Measurements from ENCODE around the gene DPRX. TPM values are rescaled to one million over a fixed set of nuclear protein-coding genes. Genes with fewer than 3 reads are reported as not detected.
"Not testable (repeated sequence)": the region's sequence is repeated elsewhere in the genome, so short reads cannot be mapped to it uniquely, and the experiment has no call there.

DPRX gene
- total RNA-seq, 1 donor from 2014 or later, result not detected

DNA sequence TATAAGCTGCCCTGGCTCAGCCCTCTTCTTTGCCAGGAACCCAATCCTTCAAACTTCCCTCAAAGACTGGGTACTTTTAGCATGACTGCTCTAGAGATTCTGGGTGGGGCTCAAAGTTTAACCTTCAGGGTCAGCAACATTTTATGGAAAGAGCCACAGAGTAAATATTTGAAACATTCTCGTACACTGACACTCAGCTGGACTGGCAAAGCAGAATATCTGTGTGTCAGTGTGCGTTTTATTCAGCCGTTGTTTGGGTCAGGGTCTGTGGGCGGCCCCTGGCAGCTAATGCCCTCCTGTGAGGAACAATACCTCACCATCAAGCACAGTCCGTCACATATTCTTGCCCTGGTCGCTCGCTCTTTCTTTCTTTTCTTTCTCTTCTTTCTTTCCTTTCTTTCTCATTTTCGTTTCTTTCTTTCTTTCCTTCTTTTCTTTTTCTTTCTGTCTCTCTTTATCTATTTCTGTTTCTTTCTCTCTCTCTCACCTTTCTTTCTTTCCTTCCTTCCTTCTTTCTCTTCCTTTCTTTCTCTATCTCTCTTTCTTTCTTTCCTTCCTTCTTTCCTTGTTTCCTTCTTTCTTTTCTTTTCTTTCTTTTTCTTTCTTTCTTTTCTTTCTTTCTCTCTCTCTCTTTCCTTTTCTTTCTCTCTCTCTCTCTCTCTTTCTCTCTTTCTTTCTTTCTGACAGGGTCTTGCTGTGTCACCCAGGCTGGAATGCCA, 10.7 kb downstream of the DPRX start:
- no peak for DNase-seq (ENCODE audit: missing footprints)
- intact Hi-C loops (cut with DNase I), result no loop called here
- no peak for ATAC-seq

DNA sequence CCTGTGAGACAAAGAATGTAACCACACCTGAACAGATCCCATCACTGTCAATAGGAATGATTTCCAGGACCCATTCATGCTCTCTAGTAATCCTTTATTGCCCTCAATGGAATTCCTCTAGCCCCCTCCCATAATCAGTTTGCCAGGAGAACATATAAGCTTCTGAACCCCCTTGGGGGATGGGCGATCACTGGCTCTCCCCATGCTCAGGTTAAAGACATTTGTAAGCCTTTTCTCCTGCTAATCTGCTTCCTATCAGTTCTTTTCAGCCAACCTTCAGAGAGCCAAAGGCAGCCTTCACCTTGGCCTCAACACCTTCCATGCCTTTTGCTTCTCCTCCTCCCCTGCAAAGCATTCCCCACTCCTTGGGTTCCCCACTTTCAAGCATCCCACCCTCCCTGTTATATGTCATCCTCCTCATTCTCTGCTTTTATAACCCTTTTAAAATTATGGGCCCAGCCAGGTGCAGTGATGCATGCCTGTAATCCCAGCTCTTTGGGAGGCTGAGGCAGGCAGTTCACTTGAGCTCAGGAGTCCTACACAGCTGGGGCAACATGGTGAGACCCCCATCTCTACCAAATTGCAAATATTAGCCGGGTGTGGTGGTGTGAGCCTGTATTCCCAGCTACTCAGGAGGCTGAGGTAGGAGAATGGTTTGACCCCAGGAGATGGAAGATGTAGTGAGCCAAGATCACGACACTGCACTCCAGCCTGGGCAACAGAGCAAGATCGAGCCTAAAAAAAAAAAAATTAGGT, 12.4 kb downstream of the DPRX start:
- no peak for ATAC-seq
- intact Hi-C loops (cut with DNase I), result no loop called here
- DNase-seq (ENCODE audit: missing footprints), result no peak

DNA sequence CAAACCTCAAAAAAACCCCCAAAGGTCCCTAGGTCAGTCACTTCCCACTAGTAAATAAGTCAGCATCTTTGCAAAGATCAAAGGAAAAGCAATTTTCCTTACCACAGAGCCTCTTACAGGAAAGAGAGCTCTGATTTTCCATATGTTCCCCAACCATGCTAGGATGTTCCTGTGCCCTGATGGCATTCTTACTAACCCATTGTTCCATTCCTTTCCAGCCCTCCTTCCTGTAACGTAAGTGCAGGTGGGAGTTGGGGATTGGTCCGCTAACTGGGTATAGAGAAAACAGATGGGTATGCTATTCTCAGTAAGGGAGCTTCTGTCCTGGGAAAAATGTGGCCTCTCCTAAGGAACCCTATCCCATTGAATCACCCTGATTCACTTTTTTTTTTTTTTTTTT, 14.3 kb downstream of the DPRX start:
- DNase-seq (ENCODE audit: missing footprints), result no peak
- intact Hi-C loops (cut with DNase I), result no loop called here
- no peak for ATAC-seq

DNA sequence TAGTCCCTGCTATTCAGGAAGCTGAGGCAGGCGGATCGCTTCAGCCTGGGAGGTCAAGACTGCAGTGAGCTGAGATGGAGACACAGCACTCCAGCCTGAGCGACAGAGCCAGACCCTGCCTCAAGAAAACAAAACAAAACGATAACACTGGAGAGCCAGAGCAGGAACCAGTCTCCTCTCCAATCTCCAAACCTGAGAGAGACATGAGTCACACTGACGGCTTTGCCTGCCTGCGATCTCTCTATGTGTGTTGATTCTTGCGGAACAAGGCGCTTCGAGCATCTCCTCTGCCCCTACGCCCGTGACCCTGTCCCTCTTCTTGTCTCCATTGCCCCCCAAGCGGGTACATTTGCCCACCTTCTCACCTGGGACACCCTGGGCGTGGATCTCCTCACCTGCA, 15.6 kb downstream of the DPRX start:
- no peak for ATAC-seq
- intact Hi-C loops (cut with DNase I), result no loop called here
- no peak for DNase-seq (ENCODE audit: missing footprints)

DNA sequence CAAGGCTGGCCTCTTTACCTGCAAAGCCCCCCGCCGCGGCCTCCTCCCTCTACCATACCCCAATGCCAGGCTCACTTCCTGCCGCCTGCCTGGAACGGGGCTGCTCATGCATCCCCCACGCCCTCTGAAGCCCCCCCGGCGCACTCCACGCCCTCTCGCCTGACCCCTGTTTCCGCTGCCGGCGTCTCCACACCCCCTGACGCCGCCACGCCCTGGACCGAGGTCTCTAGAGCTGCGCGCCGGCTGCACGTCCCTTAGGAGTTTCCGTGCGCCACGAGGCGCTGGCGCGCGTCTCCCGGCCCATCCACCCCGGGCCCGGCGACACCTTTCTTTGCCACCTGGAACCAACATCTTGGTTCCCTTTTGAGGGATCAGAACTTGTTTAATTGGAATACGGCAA, 16.0 kb downstream of the DPRX start:
- DNase-seq (ENCODE audit: missing footprints) (no peak), ATAC-seq (no peak)
- intact Hi-C loops (cut with DNase I), result no loop called here

DNA sequence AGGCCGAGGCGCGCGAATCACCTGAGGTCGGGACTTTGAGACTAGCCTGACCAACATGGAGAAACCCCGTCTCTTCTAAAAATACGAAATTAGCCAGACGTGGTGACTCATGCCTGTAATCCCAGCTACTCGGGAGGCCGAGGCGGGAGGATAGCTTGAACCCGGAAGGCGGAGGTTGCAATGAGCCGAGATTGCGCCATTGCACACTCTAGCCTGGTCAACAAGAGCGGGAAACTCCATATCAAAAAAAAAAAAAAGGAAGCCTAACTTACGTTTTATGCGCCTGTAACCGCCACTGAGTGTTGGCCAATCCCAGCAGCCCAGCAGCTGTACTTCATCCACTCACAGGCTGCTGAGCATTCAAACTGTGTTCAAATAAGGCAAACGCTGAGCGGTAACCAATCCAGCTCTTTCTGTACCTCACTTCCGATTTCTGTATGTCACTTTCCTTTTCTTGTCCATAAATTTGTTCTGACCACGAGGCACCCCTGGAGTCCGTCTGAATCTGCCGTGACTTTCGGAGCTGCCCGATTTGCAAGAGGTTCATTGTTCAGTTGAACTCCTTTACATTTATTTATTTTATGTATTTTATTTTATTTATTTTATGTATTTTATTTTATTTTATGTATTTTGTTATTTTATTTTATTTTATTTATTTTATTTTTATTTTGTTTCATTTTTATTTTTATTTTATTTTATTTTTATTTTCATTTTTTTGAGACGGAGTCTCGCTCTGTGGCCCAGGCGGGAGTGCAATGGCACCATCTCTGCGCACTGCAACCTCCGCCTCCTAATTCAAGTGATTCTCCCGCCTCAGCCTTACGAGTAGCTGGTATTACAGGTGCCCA, 18.2 kb downstream of the DPRX start:
- ATAC-seq (no peak), DNase-seq (ENCODE audit: missing footprints) (no peak)
- intact Hi-C loops (cut with DNase I), result no loop called here

DNA sequence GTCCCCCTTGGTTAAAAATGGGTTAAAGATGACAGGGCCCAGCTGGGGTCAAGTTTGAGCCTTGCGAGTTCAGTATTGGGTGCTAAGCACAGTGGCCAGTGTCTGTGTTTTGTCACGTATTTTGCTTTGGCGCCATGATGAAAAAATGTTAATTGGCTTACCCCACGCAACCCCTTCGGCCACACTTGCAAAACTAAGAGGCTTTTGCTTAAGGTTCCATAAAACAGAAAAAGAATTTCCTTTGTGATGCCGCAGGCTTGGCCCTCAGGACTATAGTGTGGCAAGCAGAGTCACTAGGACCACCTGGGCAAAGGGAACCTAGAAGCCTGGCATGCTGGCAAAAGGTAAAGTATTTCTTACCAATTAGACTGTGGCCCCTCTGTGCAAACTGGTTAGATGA, 20.7 kb downstream of the DPRX start:
- ATAC-seq (no peak), DNase-seq (ENCODE audit: missing footprints) (no peak)
- intact Hi-C loops (cut with DNase I), result no loop called here

DNA sequence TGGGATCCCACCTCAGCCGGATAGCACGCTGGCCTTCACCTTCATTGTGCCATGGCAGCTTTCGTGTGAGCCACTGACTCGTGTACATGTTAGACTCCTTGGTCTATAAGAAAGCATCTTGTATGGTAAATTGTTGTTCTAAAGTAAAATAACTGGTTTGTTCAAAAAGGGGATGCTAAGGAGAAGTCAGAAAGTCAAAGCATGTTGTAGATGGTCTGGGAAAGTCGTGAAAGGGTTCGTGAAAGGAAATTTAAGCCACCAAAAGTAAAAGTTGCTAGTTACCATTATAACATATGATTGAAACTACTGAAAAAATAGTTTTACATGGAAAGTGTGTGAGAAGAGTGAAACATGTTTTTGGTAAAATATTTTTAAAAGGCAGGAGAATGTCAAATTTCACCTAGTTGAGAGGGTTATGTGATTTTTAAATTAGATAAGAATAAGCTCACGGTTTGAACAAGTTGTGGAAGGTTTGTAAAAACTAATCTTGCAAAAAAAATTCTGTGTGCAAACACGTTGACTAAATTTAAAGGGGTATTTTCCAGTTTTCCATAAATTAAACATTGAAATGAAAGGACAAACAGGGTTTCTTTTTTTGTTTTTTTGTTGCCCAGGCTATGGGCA, 23.4 kb downstream of the DPRX start:
- intact Hi-C loops (cut with DNase I), result no loop called here
- ATAC-seq, result no peak
- no peak for DNase-seq (ENCODE audit: missing footprints)

DNA sequence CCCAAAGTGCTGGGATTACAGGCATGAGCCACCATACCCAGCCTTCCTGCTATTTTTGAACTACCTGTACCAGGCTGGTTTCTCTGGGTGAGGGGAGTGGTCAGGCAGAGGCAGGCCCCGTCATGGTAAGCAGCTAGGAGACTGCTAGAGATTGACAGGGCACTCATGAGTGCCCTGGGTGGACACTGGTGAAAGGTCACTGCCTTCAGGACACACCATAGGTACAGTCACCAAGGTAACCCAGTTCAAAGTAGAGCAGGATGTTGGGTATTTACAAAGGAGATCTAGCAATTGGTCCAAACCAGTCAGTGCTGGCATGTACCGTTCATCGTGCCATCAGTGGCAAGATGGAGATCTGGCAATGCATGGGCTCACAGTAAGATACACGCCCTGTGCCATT, 25.5 kb downstream of the DPRX start:
- intact Hi-C loops (cut with DNase I), result no loop called here
- DNase-seq (ENCODE audit: missing footprints) (no peak), ATAC-seq (no peak)

DNA sequence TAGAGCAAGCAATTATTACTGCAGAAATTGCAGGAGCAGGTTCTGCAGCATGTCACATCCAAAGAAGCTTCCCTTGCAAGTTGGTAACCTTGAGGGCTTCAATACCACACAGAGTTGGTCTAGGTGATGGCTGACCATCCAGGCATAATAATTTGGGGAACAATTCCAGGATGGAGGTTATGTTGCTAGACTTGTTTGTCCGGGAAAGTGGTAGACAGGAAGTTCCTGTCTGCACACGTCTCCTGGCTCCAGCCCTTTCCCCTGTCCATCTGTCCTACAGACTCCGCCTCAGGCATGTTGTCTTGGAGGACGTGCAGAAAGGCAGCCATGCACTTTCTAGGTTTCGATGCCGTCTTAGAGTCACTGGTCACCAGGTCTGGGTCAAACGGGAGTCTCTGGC, 26.0 kb downstream of the DPRX start:
- intact Hi-C loops (cut with DNase I), result loop anchor here (2.0 kb wide), 1 partner anchor 57 kb away; no protein-coding TSS in a partner anchor
- ATAC-seq, result no peak
- no peak for DNase-seq (ENCODE audit: missing footprints)

DNA sequence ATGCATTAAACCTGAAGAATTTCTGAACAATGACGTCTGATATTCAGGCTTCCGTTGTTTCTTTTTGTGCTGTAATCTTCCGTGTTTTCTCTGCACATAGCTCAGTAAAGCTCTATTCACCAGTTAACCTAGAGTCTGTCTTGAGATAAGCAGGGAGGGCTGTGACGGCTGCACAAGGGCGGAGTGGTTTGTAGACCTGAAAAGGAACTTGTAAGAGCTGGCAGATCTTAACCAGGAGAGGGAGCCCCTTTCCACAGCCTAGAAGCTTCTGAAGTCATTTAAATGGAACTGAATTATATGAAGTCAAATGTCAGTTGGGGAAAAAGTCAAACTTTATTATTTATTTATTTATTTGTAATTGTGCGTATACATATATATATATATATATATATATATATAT, 27.5 kb downstream of the DPRX start:
- no peak for ATAC-seq
- intact Hi-C loops (cut with DNase I), result loop anchor here (1.0 to 2.0 kb wide), 2 partner anchors 58 to 87 kb away; no protein-coding TSS in a partner anchor
- no peak for DNase-seq (ENCODE audit: missing footprints)

DNA sequence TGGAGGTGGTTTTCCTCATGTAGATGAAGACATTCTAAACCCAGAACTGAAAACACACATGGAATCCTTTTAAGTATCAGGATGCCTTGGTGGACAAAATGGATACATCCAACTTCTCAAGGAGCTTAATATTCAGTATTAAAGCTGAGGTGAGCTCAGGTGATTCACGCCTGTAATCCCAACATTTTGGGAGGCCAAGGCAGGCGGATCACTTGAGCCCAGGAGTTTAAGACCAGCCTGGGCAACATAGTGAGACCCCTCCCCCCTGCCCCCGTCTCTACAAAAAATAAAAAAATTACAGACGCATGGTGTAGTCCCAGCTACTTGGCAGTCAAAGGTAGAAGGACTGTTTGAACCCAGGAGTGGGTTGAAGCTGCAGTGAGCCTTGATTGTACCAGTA, 28.8 kb downstream of the DPRX start:
- DNase-seq (ENCODE audit: missing footprints) (no peak), ATAC-seq (no peak)
- intact Hi-C loops (cut with DNase I), result no loop called here

DNA sequence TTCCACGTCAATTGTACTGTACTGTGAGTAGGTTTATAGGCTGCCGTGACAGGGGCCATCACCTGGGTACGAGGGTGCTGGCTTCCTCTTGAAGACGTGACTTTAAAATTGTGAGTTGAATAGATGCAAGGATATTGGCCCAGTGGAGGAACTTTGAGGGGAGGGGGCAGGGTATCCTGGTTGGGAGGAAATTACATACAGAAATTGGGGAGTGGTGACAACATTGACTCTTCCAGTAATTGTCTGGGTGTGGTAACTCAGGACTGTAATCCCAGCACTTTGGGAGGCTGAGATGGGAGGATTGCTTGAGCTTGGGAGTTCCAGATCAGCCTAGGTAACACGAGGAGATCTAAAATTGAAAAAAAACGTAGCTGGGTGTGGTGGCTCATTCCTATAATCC, 30.4 kb downstream of the DPRX start:
- intact Hi-C loops (cut with DNase I), result no loop called here
- DNase-seq (ENCODE audit: missing footprints) (no peak), ATAC-seq (no peak)

DNA sequence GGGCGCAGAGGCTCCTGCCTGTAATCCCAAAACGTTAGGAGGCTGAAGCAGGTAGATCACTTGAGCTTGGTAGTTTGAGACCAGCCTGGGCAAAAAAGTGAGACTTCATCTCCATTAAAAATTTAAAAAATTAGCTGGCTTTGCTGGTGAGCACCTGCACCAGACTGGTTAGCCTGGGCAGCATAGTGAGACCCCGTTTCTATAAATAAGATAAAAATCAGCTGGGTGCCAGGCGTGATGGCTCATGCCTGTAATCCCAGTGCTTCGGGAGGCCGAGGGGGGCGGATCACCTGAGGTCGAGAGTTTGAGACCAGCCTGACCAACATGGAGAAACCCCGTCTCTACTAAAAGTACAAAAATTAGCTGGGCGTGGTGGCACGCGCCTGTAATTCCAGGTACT, 32.4 kb downstream of the DPRX start:
- intact Hi-C loops (cut with DNase I), result no loop called here
- DNase-seq (ENCODE audit: missing footprints), result no peak
- ATAC-seq, result no peak

DNA sequence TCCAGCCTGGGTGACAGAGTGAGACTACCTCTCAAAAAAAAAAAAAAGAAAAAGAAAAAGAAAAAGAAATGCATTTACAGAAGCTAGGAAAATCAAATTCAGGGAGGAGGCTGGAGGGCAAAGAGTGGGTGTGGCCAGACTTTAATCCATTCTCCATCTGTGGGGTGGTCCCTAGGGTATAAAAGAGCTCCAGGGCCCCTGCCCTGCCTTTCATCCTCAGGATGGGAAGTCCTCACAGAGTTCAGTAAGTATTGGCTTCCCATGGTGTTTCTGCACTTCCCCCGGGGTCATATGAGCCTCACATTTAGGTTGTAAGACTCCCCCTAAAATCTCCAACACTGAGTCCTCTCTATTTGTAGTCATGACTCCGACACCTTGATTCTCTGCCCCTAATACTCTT, 33.0 kb downstream of the DPRX start:
- no peak for ATAC-seq
- DNase-seq (ENCODE audit: missing footprints), result no peak
- intact Hi-C loops (cut with DNase I), result no loop called here

DNA sequence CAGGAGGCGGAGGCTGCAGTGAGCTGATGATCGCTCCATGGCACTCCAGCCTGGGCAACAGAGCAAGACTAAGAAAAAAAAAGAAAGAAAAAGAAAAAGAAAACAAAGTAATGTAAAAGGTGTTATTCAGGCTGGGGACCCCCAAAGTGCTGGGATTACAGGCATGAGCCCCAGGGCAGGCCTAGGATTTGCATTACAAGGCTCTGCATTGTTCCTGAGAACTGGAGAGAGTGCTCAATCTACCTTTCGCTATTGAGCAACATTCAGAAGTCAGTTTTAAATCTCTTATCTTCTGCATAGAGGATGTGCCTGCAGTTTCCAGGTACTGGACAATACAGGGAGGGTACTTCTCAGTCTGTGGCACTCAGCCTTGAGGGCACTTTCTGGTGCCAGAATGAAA, 34.5 kb downstream of the DPRX start:
- DNase-seq (ENCODE audit: missing footprints); intact Hi-C loops (cut with DNase I); ATAC-seq: not testable (repeated sequence)

DNA sequence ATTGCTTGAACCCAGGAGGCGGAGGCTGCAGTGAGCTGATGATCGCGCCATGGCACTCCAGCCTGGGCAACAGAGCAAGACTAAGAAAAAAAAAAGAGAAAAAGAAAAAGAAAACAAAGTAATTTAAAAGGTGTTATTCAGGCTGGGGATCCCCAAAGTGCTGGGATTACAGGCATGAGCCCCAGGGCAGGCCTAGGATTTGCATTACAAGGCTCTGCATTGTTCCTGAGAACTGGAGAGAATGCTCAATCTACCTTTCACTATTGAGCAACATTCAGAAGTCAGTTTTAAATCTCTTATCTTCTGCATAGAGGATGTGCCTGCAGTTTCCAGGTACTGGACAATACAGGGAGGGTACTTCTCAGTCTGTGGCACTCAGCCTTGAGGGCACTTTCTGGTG, 37.0 kb downstream of the DPRX start:
- intact Hi-C loops (cut with DNase I); ATAC-seq; DNase-seq (ENCODE audit: missing footprints): not testable (repeated sequence)

DNA sequence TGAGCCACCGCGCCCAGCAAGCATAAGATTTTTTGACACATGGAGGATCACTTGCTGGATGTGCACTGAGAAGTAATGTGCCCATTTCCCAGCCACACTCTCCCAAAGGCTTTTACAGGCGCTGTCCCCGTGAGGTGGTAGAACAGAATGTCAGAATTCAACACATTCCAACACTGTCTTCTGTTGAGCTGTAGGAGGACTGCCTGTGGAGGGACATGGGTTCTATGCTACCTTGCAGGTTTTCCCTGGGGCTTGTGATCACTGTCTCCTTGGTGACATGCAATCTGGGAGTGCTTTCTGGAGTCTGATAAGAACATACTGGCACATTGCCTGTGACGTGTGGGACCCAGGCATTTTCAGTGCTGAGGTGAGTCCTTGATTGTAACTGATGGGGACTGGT, 38.5 kb downstream of the DPRX start:
- DNase-seq (ENCODE audit: missing footprints), result no peak
- ATAC-seq, result no peak
- intact Hi-C loops (cut with DNase I), result no loop called here

DNA sequence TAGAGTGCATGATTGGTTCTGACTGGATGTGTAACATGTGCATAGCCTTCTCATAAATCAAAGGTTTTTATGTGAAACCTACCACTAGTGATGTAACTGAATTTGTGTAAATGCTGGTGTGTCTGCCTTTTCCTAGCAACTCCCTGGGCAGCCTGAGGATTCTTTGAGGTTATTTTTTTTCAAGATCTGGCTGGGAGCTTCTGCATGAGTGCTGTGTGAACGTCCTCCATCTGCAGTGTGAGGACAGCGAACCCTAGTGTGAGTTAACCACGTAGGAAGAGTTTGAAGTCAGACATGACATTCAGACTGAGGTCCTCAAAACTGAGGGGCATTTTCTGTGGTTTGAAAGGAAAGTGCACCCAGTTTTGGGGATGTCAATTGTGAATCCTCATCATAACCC, 39.9 kb downstream of the DPRX start:
- ATAC-seq (no peak), DNase-seq (ENCODE audit: missing footprints) (no peak)
- intact Hi-C loops (cut with DNase I), result no loop called here
